22Rv1 (cell line): ENCODE data around the gene ST6GAL2.

Experiments
- H3K27ac ChIP-seq: fragments of 450-650 bp; 2 replicates; pipeline ENCODE4 v1.5.1; 2017
- ZFX ChIP-seq: fragments of 450-650 bp; IDR thresholded peaks from 2 replicates; pipeline ENCODE4 v1.6.1; 2017; ENCODE audit warnings: antibody characterized with exemption, borderline replicate concordance
- TF ChIP-seq, protein P1 (sequence below): fragments of 450-650 bp; IDR thresholded peaks from 2 replicates; pipeline ENCODE4 v1.5.1; 2017; ENCODE audit warnings: mild to moderate bottlenecking

The ST6GAL2 gene

GRCh38 chr2:106885971-106886915 is at the start of gene ST6GAL2:
Gene ST6GAL2, minus strand, starts transcription at chr2:106886167. Its CDS starts 42,190 bp downstream, at chr2:106843977.
- no peak within 1 kb of the TSS for H3K27ac ChIP-seq
- TF ChIP-seq, protein P1, sequence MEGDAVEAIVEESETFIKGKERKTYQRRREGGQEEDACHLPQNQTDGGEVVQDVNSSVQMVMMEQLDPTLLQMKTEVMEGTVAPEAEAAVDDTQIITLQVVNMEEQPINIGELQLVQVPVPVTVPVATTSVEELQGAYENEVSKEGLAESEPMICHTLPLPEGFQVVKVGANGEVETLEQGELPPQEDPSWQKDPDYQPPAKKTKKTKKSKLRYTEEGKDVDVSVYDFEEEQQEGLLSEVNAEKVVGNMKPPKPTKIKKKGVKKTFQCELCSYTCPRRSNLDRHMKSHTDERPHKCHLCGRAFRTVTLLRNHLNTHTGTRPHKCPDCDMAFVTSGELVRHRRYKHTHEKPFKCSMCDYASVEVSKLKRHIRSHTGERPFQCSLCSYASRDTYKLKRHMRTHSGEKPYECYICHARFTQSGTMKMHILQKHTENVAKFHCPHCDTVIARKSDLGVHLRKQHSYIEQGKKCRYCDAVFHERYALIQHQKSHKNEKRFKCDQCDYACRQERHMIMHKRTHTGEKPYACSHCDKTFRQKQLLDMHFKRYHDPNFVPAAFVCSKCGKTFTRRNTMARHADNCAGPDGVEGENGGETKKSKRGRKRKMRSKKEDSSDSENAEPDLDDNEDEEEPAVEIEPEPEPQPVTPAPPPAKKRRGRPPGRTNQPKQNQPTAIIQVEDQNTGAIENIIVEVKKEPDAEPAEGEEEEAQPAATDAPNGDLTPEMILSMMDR = no peak
- no peak for TF ChIP-seq ZFX

- H3K27ac ChIP-seq = no peak overlapping the region
- TF ChIP-seq ZFX = no peak
- TF ChIP-seq, protein P1 = no peak
Measured at GRCh38 chr2:106932644-106933043, 46.7 kb upstream of the ST6GAL2 start.

GRCh38 chr2:106931717-106932335 is 45.9 kb upstream of the ST6GAL2 start:
- TF ChIP-seq, protein P1 = no peak
- no peak for TF ChIP-seq ZFX

GRCh38 chr2:106921451-106921850 is 35.5 kb upstream of the ST6GAL2 start:
- TF ChIP-seq, protein P1 = no peak
- no peak for TF ChIP-seq ZFX

More at GRCh38 chr2:106931717-106932335, 45.9 kb upstream of the ST6GAL2 start:
- H3K27ac ChIP-seq = no peak overlapping the region

GRCh38 chr2:106919012-106919411 is 33.0 kb upstream of the ST6GAL2 start:
- H3K27ac ChIP-seq = no peak overlapping the region
- TF ChIP-seq, protein P1 = no peak
- TF ChIP-seq ZFX = no peak

More at GRCh38 chr2:106921451-106921850, 35.5 kb upstream of the ST6GAL2 start:
- no peak overlapping the region for H3K27ac ChIP-seq

- TF ChIP-seq, protein P1 = no peak
- no peak for TF ChIP-seq ZFX
- no peak overlapping the region for H3K27ac ChIP-seq
Measured at GRCh38 chr2:106904242-106904641, 18.3 kb upstream of the ST6GAL2 start.
